NCI-H2081 (cell line): ENCODE results near the gene LZTS2.

ENCODE experiments used
- DNase-seq, 2 experiments: peaks; one replicate each; lab custom pipeline; 2025; lab: John Stamatoyannopoulos, UW

The LZTS2 gene

GRCh38 chr10:101054876-101055275, 55.3 kb downstream of the LZTS2 start:
- DNase-seq = no peak

GRCh38 chr10:101055411-101055810, 55.8 kb downstream of the LZTS2 start:
- no peak for DNase-seq

GRCh38 chr10:101056365-101057151, 57.0 kb downstream of the LZTS2 start:
- no peak for DNase-seq
